SK-N-SH (cell line): ENCODE data around the gene VPS26A.

Experiments
- FOXM1 ChIP-seq: IDR thresholded peaks from 2 replicates; pipeline ENCODE4 v1.4.0; 2012; ENCODE audit warnings: low read depth, mild to moderate bottlenecking
- GABPA ChIP-seq: IDR thresholded peaks from 2 replicates; pipeline ENCODE4 v1.4.0; 2012; ENCODE audit warnings: low read depth, mild to moderate bottlenecking

DNA sequence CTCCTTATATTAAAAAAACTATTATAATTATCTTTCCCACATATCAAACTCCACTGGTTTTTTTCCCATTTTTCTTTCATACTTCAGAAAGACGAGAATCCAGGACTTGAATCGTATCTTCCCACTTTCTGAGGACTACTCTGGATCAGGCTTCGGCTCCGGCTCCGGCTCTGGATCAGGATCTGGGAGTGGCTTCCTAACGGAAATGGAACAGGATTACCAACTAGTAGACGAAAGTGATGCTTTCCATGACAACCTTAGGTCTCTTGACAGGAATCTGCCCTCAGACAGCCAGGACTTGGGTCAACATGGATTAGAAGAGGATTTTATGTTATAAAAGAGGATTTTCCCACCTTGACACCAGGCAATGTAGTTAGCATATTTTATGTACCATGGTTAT lies 20.2 kb upstream of the VPS26A start:
- TF ChIP-seq FOXM1 (no peak), GABPA (no peak)
